Epithelial cell of proximal tubule (primary cell): ENCODE measurements around the gene TXNIP. TPM values are rescaled to one million over a fixed set of nuclear protein-coding genes. Genes with fewer than 3 reads are reported as not detected.

ENCODE experiments used
- DNase-seq: peaks from one replicate; pipeline ENCODE4 v3.0.0-alpha.2; 2011; ENCODE audit warnings: low read depth
- H3K4me3 ChIP-seq: 2 replicates; pipeline ENCODE4 v1.5.1; 2011; ENCODE audit warnings: low read depth, mild to moderate bottlenecking, low read length
- total RNA-seq: library from RNA; depleted of rRNA; stranded (reverse); fragments of >200 nt; gene quantifications from 2 replicates; pipeline ENCODE4 v1.2.3, GENCODE V29; 2015
- TF ChIP-seq, protein P1 (sequence below): conservative IDR thresholded peaks from 2 replicates; pipeline ENCODE4 v1.5.1; 2012; ENCODE audit warnings: low read depth, mild to moderate bottlenecking, low read length

The TXNIP gene
- total RNA-seq, 1 donor from 2014 or later = 198 TPM

DNA sequence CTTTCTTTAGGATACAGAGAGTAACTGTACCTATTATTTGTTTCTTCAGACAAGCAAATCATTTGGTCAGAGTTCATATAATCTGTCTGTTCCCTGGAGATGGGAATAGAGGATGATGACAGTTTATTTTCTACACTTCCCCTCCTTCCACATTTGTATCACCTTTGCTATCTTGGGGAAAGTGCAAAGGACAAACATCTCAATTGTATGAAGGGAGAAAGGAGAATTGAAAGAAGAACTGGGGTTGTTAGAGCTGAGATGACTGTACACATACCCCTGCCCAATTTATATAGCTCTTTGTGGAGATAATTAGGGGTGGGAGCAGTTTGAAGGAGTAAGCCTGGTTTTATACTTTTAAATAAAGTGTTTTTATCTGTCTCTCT, 17.9 kb downstream of the TXNIP start:
- TF ChIP-seq, protein P1, sequence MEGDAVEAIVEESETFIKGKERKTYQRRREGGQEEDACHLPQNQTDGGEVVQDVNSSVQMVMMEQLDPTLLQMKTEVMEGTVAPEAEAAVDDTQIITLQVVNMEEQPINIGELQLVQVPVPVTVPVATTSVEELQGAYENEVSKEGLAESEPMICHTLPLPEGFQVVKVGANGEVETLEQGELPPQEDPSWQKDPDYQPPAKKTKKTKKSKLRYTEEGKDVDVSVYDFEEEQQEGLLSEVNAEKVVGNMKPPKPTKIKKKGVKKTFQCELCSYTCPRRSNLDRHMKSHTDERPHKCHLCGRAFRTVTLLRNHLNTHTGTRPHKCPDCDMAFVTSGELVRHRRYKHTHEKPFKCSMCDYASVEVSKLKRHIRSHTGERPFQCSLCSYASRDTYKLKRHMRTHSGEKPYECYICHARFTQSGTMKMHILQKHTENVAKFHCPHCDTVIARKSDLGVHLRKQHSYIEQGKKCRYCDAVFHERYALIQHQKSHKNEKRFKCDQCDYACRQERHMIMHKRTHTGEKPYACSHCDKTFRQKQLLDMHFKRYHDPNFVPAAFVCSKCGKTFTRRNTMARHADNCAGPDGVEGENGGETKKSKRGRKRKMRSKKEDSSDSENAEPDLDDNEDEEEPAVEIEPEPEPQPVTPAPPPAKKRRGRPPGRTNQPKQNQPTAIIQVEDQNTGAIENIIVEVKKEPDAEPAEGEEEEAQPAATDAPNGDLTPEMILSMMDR = no peak
- no peak for DNase-seq
- no peak overlapping the region for H3K4me3 ChIP-seq

DNA sequence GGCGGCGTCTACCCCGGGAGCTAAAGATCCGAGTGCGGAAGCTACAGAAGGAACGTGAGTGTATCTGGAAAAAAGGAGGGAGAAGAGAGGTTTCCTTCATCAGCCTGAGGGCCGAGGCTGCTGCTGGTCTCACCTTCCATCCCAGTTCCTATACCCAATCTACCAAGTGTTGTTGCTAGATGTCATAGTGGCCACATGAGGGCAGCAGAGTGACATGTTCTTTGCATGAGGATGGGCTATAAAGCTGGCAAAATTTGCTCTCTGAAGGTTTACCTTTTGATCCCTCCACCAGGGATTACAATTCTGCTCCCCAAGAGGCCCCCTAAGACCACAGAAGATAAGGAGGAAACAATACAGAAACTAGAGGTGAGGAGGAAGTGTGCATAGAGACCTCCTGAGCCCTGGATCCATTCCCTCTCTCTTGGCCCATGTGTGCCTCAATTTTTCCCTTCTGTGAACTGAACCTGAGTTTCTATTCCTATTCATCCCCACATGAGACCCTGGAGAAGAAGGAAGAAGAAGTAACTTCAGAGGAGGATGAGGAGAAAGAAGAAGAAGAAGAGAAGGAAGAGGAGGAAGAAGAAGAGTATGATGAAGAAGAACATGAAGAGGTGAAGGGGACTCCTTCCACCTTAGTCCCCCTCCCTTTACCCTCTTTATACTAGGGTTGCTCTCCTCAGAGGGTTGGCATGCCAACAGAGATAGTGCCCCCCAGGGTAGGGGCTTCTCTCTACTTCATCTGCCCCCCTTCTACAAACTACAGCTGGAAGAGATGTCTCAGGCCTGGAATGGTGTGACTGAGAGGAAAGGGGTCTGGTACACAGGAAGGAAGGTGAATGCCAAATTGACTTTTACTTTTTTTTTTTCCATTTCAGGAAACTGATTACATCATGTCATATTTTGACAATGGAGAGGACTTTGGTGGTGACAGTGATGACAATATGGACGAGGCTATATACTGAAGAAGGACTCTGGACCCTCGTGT, 18.6 kb downstream of the TXNIP start:
- DNase-seq = no peak
- H3K4me3 ChIP-seq = no peak overlapping the region
- TF ChIP-seq, protein P1 = peak; percentile 91

DNA sequence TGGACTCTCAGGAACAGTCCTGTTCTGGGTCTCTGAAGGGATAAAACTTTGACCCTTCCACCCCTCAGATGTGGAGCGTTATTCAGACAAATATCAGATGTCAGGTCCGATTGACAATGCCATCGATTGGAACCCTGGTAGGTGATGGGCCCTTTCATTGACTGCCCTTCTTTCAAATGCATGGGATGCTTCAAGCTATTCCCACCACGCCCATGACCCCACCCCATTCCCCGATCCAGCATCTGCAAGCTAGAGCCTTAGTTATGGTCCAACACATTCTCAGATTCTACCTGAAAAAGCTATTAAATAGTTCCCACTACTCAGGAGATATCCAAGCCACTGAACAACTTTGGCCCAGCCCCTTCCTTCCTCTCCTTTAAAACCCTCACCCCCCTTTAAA, 19.4 kb downstream of the TXNIP start:
- H3K4me3 ChIP-seq = no peak overlapping the region
- TF ChIP-seq, protein P1 = no peak
- no peak for DNase-seq

DNA sequence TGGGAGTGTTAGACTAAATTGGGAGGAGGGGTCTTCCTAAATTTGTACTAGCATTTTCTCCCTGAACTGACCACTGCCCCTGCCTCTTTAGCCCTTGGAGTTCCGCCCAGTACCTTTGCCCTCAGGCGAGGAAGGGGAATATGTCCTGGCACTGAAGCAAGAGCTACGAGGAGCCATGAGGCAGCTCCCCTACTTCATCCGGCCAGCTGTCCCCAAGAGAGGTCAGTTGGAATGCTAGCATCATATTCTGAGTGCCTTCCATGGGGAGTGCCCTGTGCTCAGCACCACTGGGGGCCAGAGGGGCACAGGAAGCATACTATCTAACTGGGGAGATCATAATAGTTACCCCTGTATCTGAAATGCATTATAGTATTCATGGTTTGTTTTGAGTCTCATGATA, 21.2 kb downstream of the TXNIP start:
- no peak for DNase-seq
- no peak overlapping the region for H3K4me3 ChIP-seq
- TF ChIP-seq, protein P1 = no peak

DNA sequence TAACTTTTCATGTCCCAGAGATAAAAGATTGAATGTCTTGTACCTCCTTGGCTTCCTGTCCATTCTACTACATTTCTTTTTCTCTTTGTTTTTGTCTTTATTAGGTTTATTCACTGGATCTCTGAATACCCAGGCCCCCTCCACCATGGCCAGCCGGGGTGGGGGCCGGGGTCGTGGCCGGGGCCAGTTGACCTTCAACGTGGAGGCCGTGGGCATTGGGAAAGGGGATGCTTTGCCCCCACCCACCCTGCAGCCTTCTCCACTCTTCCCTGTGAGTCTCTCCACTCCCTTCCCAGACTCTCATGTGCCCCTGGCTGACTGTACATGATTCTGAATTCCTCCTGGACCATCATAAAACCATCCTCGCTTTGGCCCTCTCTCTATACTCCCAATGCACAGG, 21.7 kb downstream of the TXNIP start:
- no peak overlapping the region for H3K4me3 ChIP-seq
- TF ChIP-seq, protein P1 = no peak
- no peak for DNase-seq

DNA sequence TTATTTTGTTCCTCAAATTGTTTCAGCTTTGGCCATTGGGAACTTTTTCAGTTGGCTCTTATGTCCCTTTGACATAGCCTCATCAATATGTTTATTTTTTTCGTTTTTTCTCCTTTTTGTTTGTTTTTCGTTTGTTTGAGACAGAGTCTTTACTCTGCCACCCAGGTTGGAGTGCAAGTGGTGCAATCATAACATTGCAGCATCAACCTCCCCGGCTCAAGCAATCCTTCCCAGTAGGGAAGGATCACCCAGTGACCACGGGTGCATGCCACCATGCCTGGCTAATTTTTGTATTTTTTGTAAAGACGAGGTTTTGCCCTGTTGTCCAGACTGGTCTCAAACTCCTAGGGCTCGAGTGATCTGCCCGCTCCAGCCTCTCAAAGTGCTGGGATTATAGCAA, 23.8 kb downstream of the TXNIP start:
- DNase-seq = no peak
- H3K4me3 ChIP-seq = no peak overlapping the region
- TF ChIP-seq, protein P1 = no peak

DNA sequence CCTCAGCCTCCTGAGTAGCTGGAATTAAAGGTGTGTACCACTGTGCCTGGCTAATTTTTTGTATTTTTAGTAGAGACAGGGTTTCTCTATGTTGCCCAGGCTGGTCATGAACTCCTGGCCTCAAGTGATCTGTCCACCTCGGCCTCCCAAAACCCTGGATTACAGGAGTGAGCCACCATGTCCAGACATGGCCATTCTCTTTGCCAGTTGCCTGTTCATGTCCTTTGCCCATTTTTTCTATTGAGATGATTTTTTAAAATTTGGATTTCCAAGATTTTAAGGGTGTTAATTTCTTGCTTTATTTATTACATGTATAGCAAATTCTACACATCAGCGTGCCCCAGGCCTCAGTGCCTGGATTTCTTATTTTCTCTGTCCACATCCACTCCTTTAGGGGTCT, 29.1 kb downstream of the TXNIP start:
- TF ChIP-seq, protein P1 = no peak
- no peak overlapping the region for H3K4me3 ChIP-seq
- no peak for DNase-seq
